SU-DHL-6 (cell line): ENCODE data around the gene PYGL.

Source experiments
- CTCF ChIP-seq: fragments of 200-600 bp; sonication (generic); IDR thresholded peaks from one replicate; pipeline ENCODE4 v1.5.1; 2017; ENCODE audit warnings: antibody characterized with exemption, mild to moderate bottlenecking, low read length, moderate library complexity; ENCODE audit not compliant: insufficient read depth, poor library complexity, severe bottlenecking
- EZH2phosphoT487 ChIP-seq: fragments of 200-600 bp; sonication (generic), shearing (Covaris generic); conservative IDR thresholded peaks from 2 replicates; pipeline ENCODE4 v1.6.1; 2018; ENCODE audit warnings: mild to moderate bottlenecking, antibody characterized with exemption, low read length, moderate library complexity, mixed read lengths

GRCh38 chr14:50924843-50925242 lies 19.4 kb downstream of the PYGL start:
- TF ChIP-seq CTCF = no peak
- TF ChIP-seq EZH2phosphoT487 = no peak
